ENCODE results near the gene MBLAC1. TPM values are rescaled to one million over a fixed set of nuclear protein-coding genes. Genes with fewer than 3 reads are reported as not detected.

Gene MBLAC1
- total and polyA plus RNA-seq, 9 of the 15 experiments (the other 6 are each of a cell fraction or from before 2014, with no cell fraction given) = 0.03 to 3.1 (median 0.52) TPM

- TF ChIP-seq ZNF316 (IDR thresholded peaks at IDR 0.05) (no peak), CBX3 (IDR thresholded peaks at IDR 0.05; ENCODE audit: borderline replicate concordance in 1 of 2, low read length in 2 of 2) (peak in 1 of 2 experiments; percentile 30; a peak in 1 of 3 replicates), TRIM28 (IDR thresholded peaks at IDR 0.05) (0 out of 2 replicates have a peak, but pooled peaks have one; percentile 22), ZNF165 (CRISPR knock-in tag; IDR thresholded peaks at IDR 0.05; ENCODE audit: borderline replicate concordance) (peak; percentile 75; the same call in 1 of the 2 replicates), CREBBP (IDR thresholded peaks at IDR 0.05; ENCODE audit: low read depth, low read length) (no peak), RFX7 (CRISPR knock-in tag; IDR thresholded peaks at IDR 0.05) (no peak), ZNF431 (CRISPR knock-in tag; IDR thresholded peaks at IDR 0.05) (no peak), NR1H2 (CRISPR knock-in tag; IDR thresholded peaks at IDR 0.05) (no peak), SFPQ (IDR thresholded peaks at IDR 0.05; ENCODE audit: low read depth, low read length) (no peak), FOXA3 (CRISPR knock-in tag; conservative IDR thresholded peaks at IDR 0.05 in 1 of 2, IDR thresholded peaks at IDR 0.05 in 1 of 2) (0 out of 4 replicates have a peak, but pooled peaks of 1 of the 2 experiments have one; percentile 35), TEAD2 (tag; IDR thresholded peaks at IDR 0.05) (no peak), SRSF1 (IDR thresholded peaks at IDR 0.05; ENCODE audit: low read depth, low read length) (no peak), HMG20A (CRISPR knock-in tag; conservative IDR thresholded peaks at IDR 0.05) (0 out of 2 replicates have a peak, but pooled peaks have one; percentile 61), RBM15 (IDR thresholded peaks at IDR 0.05; ENCODE audit: insufficient read depth, low read length) (no peak), PRDM10 (IDR thresholded peaks at IDR 0.05; ENCODE audit: partially characterized antibody) (no peak), ZC3H4 (CRISPR knock-in tag; IDR thresholded peaks at IDR 0.05; ENCODE audit: borderline replicate concordance) (no peak), KLF1 (tag; IDR thresholded peaks at IDR 0.05) (peak; percentile 91), NFIX (CRISPR knock-in tag; IDR thresholded peaks at IDR 0.05; ENCODE audit: low read depth) (no peak), TAF9B (IDR thresholded peaks at IDR 0.05; ENCODE audit: partially characterized antibody) (peak; percentile 100), MYNN (IDR thresholded peaks at IDR 0.05) (no peak), MYNN (CRISPR knock-in tag; IDR thresholded peaks at IDR 0.05) (no peak)
These were observed 7.4 kb upstream of the MBLAC1 start, which contains the start of the genes CNPY4 and TAF6 (continued) for GRCh38 chr7:100119072-100119969.
